CD4-positive, alpha-beta T cell treated with Interleukin-21 for 1 hour (primary cell): Measurements from ENCODE around the gene AGAP1.

Experiments used
- DNase-seq: peaks from one replicate; pipeline ENCODE4 v3.0.0-alpha.2; 2020

The AGAP1 gene

DNA sequence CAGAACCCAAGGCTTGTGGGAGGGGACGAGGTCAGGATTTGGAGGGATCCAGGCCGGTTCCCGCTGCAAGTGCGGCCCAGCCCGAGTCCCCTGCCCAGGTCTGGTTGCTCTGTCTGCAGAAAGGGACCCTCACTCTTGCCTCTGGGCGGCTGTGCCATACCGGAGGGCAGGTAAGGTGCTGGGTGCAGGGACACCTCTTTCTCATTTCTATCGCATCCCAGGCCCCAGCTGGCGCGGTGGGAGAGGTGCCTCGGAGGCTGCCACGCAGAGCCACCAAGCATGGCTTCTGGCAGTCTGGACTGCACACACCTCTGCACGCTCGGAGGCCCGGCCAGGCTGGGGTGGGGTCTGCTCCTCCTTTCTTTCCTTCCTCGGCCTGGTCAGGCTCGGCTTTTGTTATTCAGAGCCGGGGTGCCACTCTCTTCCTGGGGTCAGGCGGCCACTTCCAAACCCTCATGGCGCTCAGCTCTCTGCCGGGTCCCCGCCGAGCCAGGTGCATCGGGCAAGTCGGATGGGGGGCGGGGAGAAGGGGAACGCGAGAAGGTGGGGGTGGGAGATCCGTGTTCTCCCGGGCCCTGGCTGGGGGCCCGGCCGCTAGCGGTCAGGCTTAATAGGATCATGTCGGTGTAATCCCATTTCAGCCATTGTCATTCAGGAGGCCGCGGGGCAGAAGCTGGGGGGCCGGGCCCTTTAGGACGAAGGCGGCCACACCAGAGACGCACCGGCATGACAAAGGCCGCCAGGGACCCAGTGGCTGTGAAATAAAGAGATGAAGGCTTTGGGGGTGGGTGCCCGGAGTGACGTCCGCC lies 665.3 kb downstream of the AGAP1 start:
- no peak for DNase-seq

DNA sequence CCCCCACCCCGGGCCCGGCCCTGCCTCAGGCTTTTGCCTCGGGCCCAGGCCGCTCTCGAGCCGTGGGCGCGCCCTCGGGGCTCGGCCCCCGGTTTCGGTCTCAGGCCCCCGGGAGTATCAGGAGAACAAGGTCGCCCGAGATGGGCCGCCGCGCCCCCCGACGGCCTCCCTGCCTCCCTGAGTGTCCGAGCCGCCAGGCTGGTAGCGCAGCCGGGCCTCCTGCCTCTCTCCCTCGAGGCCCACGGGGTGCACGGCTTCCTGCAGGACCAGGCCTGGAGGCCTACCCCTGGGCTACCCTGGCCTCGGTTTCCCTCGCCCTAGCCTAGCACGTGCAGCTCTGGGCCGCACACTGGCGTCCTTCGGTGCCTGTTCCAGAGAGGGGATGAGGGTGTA lies 665.9 kb downstream of the AGAP1 start:
- DNase-seq, result no peak

DNA sequence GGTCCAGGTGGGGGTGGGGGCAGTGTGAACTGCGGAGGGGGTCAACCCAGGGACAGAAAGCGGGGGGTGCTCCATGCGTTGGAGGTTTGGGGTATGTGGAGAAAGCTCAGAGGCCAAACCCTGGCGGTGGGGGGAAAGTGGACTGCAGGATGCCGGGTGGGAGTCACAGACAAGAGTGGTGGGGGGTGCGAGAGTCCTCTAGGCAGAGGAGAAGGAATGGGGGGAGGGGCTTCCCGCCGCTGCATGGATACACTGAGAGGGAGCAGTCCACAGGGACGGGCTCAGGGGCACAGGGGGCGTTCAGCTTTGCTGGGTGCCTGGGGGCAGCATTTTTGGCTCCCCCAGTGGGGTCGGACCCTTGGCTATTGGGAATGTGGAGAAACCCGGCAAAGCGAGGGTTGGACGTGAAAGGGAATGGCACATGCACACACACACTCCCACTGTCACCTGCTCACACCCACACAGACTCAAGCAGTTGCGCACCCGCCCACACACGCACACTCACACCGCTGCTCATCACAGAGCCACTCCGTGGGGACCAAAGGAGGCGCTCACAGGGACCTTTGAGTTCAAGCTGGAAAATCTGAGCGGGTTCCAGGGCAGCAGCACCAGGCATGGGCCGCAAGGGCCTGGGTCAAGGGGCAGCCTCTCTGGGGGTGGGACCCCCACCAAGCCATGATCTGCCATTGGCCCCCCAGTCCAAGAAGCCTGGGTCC lies 666.7 kb downstream of the AGAP1 start:
- no peak for DNase-seq

DNA sequence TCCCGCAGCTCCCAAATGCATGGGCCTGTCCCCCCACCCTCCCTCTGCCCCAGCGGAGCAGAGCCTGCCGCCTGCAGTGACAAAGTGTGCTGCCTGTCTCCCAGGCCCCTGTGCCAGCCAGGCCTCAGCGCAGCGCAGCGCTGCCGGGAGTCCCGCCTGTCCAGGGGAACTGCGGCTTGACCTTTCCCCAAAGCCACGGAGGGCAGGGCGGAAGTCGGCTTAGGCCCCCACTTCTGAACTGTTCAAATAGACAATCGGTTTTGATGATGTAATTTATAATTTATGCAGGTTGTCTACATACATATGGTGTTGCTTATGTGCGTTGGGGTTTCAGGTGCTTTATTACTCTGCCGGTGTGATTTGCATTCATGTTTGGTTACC lies 667.2 kb downstream of the AGAP1 start:
- DNase-seq, result no peak

DNA sequence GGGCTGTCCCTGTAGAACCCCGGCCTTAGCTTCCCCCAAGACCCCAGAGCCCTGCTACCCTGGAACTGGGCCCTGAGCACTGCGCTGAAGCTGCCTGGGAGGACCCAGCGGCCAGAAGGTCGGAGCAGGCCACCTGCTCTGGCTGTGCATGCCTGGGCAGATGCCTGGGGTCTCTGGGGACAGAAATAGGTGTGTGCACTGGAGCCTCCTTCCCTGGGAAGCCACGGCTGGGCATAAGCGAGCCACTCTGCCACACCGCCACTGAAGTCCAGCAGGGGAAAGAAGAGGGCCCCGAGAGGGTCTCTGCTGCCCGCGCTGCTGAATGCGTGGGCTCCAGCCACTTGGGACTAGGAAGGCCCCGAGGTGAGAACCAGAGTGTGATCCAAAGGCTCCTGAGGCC lies 667.7 kb downstream of the AGAP1 start:
- DNase-seq, result no peak

DNA sequence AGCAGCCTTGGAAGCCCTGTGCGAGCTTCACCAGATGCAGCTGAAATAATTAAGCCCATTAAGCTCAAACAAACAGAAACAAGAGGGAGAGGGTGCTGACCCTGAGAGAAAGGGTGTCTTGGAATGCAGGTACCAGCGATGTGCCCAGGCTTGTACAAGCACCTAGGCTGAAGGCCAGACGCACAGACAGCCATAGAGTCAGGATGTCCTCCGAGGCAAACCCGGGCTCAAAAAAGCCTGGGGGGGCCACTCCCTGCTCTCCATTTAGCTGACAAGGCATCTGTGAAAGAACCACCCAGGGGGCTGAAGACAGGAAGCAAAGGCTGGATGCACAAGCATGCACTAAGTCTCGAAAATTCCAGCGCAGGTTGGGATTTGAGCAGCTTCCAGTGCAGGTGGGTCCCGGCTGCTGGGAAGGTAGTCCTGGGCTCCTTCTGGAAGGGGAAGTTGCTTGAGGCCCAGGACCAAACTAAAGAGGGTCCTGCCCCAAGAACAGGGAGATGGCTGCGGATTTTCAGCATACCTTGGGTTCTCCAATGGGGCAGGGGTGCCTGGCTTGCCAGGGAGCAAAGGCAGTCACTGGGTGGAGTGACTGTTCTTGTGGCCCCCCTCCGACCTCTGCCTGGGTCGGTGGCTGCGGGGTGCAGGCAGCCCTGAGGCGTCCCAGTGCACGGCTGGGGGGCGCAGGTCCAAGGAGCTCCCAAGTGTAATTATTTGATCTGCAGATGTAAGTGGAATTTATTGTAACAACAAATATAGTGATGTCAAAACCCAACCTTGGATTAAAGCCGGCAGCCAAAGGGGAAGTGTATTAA lies 668.4 kb downstream of the AGAP1 start:
- DNase-seq, result no peak

DNA sequence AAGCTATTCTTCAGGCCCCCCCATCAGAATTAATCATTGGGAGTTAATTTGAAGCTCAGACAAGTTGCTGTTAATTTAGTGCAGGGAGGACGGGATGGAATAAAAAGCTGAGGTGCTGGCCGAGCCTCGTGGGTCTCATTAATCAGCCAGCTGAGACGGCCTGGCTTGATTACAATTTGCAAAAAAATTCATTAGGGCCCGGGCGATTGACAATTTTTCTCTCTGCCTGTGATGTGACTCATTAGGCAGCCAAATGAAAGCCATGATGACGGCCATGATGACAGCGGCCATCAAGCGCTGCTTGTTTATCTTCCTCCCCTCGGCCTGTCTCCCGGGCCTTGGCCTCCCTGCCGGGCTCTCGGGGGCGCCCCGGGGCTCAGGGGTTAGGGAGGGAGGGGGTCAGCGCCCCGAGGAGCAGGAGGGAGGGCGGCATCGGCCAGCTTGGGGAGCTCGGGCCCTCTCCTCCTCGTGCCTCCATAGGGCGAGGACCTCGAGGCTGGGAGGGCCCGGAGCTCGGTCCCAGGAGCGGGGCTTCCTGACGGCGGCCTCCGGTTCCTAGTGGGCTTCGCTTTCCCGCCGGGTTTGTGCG lies 669.1 kb downstream of the AGAP1 start:
- DNase-seq, result no peak

DNA sequence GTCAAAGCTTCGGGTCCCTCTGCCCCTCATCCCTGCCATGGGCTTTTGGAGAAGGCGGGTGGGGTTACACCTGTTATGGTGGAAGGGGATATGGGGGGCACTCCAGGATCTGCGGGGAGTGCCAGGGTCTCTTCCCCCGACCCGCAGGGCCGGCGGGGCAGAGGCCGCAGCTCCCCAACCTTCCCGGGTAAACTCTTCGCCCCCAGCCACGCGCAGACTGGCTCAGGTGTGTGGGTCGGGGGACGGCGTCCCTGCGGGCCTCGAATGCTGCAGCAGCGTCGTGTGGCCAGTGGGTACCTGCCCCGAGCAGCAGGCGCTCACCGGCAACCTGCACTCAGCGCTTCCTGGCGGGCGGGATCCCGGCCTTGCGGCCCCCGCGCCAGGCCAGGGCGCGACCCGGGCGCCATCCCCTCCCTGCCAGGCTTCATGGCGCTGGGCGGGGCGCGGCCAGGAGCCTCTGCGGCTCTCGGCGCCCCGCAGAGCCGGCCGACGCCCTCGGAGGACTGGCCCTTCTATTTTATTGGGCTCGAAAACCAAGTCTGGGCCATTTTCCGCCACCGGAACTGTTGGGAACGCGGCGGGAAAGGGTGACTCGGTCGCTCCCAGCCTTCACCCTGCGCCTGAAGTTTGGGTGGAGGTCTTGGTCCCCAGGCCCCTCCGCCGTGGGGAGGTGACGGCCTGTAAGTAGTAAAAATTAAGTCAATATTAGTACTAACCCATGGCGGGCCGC lies 669.8 kb downstream of the AGAP1 start:
- DNase-seq, result no peak

DNA sequence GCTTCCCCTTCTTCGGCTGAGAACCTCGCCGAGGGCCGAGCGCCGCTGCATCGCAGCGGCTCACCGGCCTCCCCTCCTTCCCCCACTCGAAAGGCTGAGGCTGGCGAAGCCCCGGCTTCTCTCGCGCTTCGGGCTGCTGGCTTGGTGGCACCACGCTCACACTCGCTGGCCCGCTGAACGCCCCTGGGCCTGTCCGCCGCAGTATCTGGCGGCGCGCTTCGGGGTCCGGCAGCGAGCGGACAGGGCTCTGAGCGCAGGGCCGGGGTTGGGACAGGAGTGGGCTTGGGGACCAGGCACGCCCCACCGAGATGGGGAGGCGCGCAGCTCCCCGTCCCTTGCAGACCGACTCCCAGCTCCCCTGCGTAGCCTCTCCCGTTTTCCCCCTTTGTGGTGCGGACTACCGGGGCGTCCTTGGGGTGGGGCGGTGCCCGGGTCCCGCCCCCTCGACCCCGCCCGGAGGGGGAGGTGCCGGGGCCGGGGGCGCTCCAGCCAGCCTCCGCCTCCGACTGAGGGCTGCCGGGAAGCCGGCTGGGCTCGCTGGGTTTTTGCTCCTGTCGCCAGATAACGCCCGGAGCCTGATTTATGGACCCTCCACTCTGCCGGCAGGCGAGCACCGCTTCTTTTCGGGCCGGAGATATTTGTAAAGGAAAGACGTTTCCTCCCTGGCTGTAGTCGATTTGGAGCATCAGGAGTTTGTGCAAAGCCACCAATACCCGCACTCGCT lies 670.5 kb downstream of the AGAP1 start:
- DNase-seq, result no peak

DNA sequence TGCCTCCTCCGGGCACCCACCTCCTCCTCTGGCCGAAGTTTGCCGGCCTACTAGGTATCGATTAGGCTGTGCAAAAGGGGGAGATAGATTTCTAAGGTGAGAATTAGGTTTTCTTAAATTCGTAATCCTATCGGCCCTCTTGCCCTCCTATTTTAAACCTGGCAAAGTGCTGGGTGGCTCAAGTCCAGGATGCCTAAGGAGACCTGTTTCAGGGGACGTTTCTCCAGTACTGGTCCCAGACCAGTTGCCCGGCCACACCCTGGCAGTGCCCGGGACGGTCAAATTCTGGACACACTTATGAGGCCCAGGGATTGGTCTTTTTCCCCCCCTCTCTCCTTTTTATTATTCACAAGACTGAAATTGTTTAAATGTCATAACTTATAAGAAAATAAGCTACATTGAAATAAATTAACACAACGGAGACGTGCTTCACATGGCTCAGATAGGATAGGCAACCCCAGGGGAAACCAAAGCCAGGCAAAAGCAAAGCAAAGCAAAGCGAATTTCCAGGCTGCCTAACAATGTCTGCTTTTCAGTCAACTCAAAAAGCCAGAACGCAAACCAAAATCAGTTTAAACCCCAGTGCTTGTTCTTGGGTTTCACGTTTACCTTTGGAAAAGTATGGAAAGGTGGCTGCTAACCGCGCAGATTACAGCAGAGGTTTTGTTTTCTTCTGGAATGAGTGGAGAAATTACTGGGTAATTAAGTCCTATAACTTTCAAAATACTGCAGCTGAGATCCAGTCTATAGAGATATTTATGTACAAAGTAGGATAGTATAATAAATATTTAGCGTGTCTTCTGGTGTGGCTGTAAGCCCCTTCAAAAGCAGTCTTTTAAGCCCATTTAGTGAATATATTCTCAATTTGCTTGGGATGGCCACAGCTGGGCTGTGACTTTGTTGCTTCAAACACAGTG lies 671.3 kb downstream of the AGAP1 start:
- no peak for DNase-seq

DNA sequence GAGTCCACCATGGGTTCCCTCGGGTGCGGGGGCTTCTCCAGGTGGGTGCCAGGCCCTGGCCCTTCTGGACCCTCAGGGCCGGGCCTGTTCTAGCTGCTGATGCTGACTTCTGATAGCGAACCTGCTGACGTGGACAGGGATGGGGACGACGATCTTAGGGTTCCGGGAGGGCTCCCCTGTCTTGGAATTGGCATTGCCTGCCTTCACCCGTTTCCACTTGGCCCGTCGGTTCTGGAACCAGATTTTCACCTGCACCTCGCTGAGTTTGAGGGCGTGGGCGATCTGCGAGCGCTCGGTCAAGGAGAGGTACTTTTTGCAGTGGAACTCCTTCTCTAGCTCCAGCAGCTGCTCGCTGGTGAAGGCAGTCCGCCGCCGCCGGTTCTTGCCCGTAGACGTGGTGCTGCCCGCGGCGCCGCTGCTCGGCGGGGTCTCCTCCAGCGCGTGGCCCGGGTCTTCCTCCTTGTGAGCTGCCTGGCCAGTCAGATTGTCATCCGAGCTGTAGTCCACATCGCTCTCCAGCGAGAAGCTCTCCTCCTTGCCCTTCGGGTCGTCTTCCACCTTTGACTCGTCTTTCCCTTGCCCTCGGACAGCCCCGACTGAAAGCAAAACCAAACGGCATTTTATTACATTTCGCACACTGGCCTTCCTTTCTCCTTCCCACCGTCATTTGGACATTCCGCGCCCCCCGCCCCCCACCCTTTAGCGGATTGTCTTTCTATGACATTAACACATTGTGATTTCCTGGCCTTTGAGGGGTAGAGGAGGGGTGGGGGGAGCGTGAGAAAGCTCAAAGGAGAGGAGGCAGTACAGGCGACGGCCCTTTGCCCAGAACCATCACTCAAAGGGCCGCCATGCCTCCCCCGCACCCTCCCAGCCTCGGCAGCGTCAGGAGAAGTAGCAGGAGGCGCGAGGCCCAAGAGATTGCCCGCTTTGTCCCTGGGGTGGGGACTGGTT lies 672.3 kb downstream of the AGAP1 start:
- DNase-seq, result no peak

DNA sequence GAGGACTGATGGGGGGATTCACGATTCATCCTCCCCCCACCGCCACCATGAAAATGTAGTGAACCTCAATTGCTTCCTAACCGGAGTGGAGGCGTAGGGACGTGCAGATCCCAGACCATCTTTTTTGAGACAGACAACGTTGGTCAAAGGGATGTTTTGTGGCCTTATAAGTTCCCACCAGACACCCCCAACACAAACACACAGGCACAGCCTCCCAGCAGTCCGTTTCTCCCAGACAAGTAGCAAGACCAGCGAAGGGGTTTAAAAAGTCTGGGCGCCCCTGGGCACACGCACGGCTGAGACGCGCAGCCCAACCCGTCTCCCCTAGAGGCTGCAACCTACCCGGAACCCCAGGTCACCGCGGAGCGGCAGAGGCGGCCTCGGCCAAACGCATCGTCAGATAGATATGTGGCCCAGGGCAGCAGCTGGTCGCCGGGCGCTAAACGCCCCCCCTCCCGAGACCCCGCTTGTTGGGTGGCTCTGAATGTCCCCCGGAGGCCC lies 673.0 kb downstream of the AGAP1 start:
- no peak for DNase-seq

DNA sequence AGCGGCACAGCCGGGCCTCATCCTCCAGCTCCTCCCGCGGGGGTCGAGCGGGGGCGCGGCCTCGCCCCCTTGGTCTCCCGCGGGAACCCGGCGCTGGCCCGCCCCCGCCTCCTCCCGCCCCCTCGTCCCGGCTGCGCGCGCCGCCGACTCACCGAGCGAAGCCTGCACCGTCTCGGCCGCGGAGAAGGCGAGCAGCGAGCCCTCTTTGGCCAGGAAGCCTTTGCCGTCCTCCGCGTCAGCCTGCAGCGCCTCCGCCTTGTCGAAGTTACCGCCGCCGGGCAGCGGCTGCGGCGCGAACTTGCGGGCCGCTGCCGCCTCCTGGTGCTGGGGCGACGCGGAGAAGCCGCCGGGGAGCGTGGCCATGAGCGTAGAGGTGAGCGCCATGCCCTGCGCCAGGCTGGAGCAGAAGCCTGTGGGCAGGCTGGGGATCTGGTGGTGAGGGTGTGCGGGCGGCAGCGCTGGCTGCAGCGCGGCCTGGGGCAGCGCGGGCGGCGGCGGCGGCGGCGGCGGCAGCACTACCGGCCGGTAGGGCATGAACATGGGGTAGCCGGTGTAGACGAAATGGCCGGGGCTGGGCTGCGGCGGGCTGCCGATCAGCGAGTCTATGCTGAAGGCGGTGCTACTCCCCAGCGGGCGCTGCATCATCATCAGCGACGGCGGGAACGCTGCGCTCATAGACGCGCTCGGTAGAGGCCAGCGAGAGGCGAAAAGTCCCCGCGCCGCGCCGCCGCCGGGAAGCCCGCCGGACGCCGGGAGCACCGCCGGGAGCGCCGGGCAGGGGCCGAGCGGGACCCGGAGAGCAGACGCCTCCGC lies 673.7 kb downstream of the AGAP1 start:
- no peak for DNase-seq

DNA sequence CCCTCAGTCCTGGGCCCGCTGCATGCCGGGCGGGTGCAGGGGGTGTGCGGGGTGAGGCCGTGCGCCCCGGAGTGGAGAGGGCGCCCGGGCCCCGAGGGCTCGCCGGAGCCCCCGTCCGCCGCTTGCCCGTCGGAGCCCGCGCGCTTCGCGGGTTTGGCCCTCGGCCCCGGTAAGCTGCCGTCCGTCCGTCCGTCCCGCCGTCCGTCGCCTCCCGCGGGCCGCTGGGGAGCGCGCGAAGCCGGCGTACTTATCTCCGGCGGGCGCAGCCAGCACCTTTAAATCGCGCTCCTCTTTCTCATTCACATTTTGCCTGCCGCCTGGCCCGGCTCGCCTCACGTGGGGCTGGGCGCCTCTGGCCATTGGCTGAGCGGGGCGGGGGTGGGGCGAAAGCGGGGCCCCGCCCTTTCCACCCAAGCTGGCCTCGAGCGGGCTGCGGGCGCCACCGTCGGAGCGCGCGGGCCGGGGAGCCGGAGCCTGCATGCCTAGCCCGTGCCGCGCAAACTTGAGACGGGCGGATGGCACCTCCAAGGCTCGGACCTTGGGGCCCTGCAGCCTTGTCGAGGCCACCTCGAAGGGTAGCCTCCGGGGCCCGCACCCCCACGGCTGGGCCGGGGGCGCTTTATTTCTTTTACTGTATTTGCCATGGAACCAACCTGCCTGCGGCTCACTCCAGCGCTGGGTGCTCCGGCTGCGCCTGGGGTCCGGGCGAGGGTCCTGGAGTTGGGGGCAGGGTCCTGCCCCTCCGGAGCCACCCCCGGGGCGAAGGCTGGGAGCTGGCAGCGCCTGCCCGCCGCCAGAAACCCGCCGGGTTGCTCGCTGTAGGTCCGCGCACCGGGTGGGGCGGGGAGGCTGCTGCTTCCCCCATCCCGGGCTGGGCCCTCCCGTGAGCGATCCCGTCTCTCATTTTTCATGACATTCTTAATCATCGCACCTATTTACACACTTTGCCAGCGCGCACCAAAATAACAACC lies 674.6 kb downstream of the AGAP1 start, which contains the start of gene GBX2:
Gene GBX2 (minus strand): TSS at position 277 of the 971 bp plus-strand sequence. CDS start 415 bp downstream, outside the sequence.
- no peak for DNase-seq

DNA sequence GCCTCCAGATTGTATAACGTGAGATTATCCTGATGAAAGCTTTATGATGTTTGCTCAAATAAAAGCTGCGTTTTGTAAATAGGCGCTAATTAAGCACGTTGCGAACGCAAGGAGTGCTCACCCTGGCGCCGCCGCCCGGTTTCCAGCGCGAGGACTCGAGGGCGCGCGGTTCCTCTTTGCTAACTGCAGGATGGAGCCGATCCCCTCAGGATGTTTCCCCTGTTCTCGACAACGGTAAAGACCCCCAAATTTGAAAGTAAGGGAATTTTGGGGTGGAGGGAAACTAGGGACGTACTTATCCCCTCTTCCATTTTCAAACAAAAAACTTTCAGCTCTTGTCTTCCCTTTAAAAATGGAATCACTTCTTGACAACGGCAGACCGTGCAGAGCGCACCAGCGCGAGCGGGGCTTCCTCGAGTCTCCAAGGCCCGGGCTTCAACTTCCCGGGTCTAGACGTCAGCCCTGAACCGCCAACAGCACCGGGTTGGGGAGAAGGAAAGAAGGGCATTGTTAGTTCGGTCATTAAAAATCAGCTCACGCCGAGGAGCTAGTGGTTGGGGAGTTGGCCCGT lies 675.4 kb downstream of the AGAP1 start:
- DNase-seq, result no peak

DNA sequence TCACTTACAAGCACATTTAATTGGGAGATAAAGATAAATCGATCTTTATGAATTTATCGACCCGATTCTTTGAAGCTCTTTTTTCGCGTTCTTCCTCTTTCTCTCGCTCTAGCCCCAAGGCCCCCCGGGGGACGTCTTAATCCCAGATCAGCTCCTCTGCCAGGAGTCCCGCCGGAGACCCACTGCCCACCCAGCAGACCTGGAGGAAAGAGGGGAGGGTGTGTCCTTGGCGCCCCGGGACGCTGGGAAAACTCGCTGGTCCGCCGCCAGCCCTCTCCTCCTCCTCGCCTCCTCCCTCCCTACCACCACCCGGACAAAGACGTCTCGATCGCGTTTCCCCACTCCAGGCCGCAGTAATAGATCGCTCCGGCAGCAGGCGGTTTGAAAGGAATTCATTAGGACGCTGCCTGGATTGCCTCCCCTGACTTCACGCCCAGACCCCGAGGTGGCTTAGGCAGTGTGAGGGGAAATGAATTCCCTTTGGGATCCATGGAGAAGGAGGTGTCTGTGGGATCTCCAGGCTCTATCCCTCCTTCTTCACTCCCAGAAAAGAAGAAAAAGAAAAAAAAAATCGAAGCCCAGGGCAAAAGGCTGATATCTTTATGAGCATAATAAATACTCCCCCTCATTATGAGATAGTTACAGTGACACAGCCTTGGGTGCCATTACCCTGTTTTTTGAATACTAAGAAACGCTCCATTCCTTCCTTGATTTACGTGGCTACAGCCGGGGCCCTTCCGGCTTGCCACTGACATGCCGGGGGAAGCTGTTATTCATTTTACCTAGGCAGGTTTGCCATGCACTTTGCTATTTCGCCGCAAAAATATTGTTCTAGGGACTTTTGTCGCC lies 676.1 kb downstream of the AGAP1 start:
- no peak for DNase-seq
